Measurements from ENCODE around the gene ST6GAL1. TPM values are rescaled to one million over a fixed set of nuclear protein-coding genes. Genes with fewer than 3 reads are reported as not detected.

Gene ST6GAL1
- total RNA-seq, 4 donors from 2014 or later, result 51.3 to 113 (median 65.5) TPM

DNA sequence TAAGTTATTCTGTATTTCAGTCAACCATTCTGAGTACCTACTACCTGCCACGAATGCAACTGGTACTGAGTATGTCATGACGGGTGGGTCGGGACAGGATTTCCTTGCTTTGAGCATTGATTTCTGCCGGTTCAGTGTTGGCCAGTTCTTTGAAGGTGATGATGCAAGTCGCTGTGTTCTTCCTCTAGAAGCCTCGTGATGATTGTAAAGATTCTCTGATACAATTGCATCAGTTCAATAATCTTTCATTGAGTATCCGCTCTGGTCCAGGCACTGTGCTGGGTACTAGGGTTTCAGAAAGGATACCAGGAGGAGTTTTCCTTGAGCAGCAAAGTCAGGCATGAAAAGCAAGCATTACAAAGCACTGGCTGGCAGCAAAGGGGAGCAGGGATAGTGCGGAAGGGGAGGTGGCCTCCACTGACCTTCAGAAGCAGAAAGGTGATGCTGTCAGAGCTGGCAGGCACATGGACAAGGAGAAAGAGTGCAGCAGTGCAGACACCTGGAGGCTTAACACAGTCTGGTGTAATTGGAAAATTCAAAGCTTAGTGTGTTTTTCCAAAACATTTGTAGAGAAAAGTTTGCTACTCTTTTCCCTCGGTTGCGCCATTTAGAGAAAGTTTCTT lies 108.9 kb downstream of the ST6GAL1 start:
- TF ChIP-seq, protein P1, sequence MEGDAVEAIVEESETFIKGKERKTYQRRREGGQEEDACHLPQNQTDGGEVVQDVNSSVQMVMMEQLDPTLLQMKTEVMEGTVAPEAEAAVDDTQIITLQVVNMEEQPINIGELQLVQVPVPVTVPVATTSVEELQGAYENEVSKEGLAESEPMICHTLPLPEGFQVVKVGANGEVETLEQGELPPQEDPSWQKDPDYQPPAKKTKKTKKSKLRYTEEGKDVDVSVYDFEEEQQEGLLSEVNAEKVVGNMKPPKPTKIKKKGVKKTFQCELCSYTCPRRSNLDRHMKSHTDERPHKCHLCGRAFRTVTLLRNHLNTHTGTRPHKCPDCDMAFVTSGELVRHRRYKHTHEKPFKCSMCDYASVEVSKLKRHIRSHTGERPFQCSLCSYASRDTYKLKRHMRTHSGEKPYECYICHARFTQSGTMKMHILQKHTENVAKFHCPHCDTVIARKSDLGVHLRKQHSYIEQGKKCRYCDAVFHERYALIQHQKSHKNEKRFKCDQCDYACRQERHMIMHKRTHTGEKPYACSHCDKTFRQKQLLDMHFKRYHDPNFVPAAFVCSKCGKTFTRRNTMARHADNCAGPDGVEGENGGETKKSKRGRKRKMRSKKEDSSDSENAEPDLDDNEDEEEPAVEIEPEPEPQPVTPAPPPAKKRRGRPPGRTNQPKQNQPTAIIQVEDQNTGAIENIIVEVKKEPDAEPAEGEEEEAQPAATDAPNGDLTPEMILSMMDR (IDR thresholded peaks at IDR 0.05), result no peak
- DNase-seq (ENCODE audit: low spot score), result no peak
- ATAC-seq (ENCODE audit: low FRiP score), result no peak

DNA sequence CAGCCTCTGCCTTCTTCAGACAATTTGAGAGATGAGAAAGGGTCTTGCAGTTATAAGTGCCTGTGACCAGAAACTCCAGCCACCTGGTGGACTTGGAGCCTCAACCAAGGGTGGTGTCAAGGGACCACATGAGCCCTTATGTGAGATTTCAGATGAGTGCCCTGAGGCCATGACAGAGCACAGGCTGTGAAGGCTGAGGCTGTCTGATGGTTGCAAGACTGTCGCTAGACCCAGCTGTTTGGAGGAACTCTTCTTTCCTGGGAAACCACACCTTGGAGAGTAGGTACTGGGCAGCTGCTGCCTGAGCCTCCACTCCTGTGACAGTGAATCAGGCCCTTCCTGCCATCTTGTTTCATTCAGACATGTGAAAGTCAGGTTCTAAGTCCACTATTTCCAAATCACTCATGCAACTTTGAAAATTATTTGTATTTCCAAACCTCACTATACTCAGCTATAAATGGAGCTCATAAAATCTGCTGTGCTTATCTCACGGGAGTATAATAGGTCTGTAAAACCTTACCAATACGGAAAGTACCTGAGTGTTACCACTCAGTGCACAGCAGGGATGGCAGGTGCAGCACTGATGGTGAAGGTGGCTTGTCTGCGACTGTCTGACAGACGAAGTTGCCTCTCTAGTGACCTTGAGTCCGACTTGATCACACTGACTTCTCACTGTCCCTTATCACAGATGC lies 109.5 kb downstream of the ST6GAL1 start:
- DNase-seq (ENCODE audit: low spot score), result no peak
- TF ChIP-seq, protein P1 (IDR thresholded peaks at IDR 0.05), result no peak
- ATAC-seq (ENCODE audit: low FRiP score), result no peak

DNA sequence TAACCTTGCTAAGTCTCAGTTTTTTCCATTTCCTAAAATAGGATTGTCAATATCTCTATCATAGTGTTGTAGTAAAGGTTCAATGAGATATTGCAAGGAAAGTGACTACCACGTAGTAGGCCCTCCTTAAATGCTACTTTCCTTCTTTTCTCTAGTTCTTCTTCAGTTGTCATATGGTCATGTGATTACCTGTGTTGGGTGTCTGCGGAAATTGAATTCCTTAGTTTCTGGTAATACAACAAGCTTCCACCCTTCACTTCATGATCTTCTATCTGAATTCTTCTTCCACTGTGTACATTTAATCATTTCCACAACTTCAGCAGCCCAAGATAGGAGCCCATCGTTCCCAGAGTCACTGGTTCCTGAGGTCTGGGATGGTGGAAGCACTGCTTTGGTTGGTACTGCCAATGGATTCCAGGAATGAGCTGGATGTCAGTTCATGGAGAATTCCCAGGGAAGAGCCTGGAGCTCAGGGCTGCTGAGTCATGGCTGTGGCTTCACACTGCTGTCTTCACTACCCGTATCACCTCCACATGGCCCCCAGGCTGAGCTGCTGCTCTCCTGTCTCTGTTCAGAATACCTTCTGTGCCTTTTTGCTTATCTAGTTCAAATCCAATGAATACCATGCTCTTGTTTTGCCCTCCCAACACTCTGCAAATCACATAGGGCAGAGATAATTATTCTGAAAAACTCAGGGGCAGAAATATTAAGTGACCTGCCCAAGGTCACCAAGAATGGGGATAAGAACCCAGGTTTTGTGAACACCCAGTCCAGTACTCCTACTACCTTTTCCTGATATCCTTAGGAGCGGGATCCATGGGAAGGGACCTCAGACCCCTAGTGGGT lies 110.4 kb downstream of the ST6GAL1 start:
- ATAC-seq (ENCODE audit: low FRiP score) (no peak), DNase-seq (ENCODE audit: low spot score) (no peak)
- TF ChIP-seq, protein P1 (IDR thresholded peaks at IDR 0.05), result no peak

DNA sequence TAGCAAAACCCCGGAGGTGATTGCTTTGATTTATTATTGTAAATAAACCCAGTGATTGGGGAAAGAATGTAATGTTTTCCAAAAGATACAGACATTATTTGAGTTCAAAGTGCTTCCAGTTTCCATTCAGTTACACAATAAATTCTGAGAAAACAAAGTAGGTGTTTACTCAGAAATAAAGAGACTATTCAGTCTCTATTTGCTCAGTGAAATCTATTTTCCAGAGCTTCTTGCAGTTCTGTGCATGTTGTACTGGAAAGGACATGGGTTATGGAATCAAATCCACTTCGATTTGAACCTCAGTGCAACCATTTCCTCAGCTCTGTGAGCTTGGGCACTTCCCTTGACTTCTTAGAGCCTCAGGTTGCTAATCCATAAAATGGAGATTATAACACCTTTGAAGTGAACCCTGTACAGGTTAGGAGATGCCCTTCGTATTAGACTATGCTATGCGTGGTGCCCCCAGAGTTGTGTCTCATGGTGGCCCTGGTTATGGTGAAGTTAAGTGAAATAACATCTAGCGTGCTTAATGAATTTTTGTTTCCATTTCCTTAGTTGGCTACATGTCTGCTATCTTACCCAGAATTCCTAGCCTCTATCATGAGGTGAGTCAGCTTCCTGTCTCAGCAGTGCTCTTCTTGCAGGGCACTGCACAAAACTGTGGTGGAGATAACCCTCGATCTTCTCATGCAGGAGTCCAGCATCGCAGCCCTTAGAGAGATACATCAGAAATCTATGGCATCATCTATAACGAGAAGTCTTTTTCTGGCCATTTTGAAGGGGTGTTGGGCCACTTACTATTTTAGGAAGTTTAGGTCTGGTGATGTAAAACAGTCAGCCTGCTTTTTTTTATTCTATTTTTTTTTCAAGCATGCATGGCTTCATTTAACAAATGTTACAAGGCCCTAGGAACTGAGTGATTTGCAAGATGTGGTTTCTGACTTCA lies 111.3 kb downstream of the ST6GAL1 start:
- TF ChIP-seq, protein P1 (IDR thresholded peaks at IDR 0.05), result no peak
- no peak for DNase-seq (ENCODE audit: low spot score)
- ATAC-seq (ENCODE audit: low FRiP score), result no peak

DNA sequence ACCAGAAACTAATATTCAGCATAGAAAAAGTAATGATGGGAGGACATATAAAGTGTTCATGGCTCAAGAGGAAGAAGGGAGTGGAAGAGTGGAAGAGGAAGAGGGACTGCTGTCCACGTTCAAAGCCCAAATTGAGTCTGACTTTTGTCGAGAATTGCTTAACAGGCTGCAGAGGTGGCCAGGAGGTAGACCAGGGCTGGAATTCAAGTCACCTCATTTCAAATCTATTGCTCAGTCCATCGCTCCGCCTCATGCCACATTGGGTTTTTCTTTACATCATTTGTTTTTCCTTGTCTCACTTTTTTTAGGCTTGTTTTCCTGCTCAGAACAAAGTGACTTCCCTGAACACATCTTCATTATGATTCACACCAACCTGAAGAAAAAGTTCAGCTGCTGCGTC lies 112.0 kb downstream of the ST6GAL1 start:
- ATAC-seq (ENCODE audit: low FRiP score), result no peak
- TF ChIP-seq, protein P1 (IDR thresholded peaks at IDR 0.05), result no peak
- no peak for DNase-seq (ENCODE audit: low spot score)

DNA sequence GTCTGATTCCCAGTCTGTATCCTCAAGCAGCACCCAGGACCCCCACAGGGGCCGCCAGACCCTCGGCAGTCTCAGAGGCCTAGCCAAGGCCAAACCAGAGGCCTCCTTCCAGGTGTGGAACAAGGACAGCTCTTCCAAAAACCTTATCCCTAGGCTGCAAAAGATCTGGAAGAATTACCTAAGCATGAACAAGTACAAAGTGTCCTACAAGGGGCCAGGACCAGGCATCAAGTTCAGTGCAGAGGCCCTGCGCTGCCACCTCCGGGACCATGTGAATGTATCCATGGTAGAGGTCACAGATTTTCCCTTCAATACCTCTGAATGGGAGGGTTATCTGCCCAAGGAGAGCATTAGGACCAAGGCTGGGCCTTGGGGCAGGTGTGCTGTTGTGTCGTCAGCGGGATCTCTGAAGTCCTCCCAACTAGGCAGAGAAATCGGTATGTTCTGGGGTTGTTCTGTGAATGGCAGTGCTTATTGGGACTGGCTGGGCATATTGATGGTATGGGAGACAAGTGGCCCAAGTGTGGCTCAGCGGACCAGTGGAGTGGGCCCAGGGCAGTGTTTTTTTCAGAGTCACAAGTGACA lies 112.6 kb downstream of the ST6GAL1 start:
- DNase-seq (ENCODE audit: low spot score) (no peak), ATAC-seq (ENCODE audit: low FRiP score) (peak; percentile 12)
- TF ChIP-seq, protein P1 (IDR thresholded peaks at IDR 0.05), result no peak
